Prostate gland (tissue), 2 donors: ENCODE results near the gene RHBDD1. TPM values are rescaled to one million over a fixed set of nuclear protein-coding genes. Genes with fewer than 3 reads are reported as not detected.

Experiments used
- DNase-seq: peaks from one replicate; pipeline ENCODE4 v3.0.0-alpha.2; 2019; ENCODE audit warnings: low spot score
- H3K27ac ChIP-seq, 2 donors: fragments of 200-600 bp; sonication (generic); 2 replicates each; pipeline ENCODE4 v1.5.1; 2017 to 2019
- H3K27me3 ChIP-seq: fragments of 200-600 bp; sonication (generic); replicated peaks from 2 replicates; pipeline ENCODE4 v1.5.1; 2019; ENCODE audit not compliant: insufficient read depth
- H3K36me3 ChIP-seq, 2 donors: fragments of 200-600 bp; sonication (generic); 1 replicate in 1 of 2; 2 replicates in 1 of 2; pipeline versions ENCODE4 v1.5.1 to v1.8.1; 2017 to 2019
- H3K4me1 ChIP-seq: fragments of 200-600 bp; sonication (generic); replicated peaks from 2 replicates; pipeline ENCODE4 v1.5.1; 2019
- H3K4me3 ChIP-seq, 2 donors: fragments of 200-600 bp; sonication (generic); 2 replicates each; pipeline ENCODE4 v1.5.1; 2017 to 2019
- H3K9me3 ChIP-seq: fragments of 200-600 bp; sonication (generic); 2 replicates; pipeline ENCODE4 v1.5.1; 2017
- CTCF ChIP-seq, 4 experiments: fragments of 200-600 bp in 2 of 4; fragments of 450-650 bp in 2 of 4; sonication (generic) in 2 of 4; IDR thresholded peaks; 1 replicate in 3 of 4; 2 replicates in 1 of 4; pipeline ENCODE4 v1.5.1; 2016 to 2019; ENCODE audit warnings: antibody characterized with exemption in 4 of 4, mild to moderate bottlenecking in 2 of 4, moderate library complexity in 2 of 4
- POLR2A ChIP-seq: fragments of 450-650 bp; IDR thresholded peaks from one replicate; pipeline ENCODE4 v1.6.1; 2016; ENCODE audit warnings: antibody characterized with exemption, mild to moderate bottlenecking
- POLR2AphosphoS5 ChIP-seq: sonication (generic); formaldehyde crosslinking; IDR thresholded peaks from one replicate; pipeline ENCODE4 v1.6.1; 2017; ENCODE audit warnings: antibody characterized with exemption
- WGBS: methylation state at CpG from one replicate; pipeline ENCODE4 v1.1.5; 2018; 5-methylcytosine and 5-hydroxymethylcytosine counted together
- intact Hi-C: fragments of 100-400 bp; cut with DNase I; formaldehyde crosslinking; loops from one replicate; pipeline ENCODE4 v1.14.2; 2022
- total RNA-seq, 2 donors: library from RNA; depleted of rRNA; stranded (reverse); fragments of >200 nt; gene quantifications; one replicate each; pipeline ENCODE4 v1.1.0, GENCODE V29; 2016

RHBDD1 gene
- total RNA-seq, 2 donors from 2014 or later, result 16.5 to 33.5 TPM

- 87% methylated on average over 12 of the region's 12 CpGs for WGBS
- intact Hi-C loops, result loop anchor here (2.0 to 5.0 kb wide), 3 partner anchors 182 to 1313 kb away; no protein-coding TSS in a partner anchor
- no peak overlapping the region for H3K27ac ChIP-seq
Measured at GRCh38 chr2:226983895-226984749, 148.3 kb downstream of the RHBDD1 start.

GRCh38 chr2:226984750-226985582 is 149.1 kb downstream of the RHBDD1 start:
- Histone ChIP-seq H3K36me3 (no peaks in the 10 kb centered on the region), H3K4me3 (no peak overlapping the region), H3K27me3 (no peaks in the 10 kb centered on the region), H3K4me1 (no peaks in the 10 kb centered on the region), H3K9me3 (no peaks in the 10 kb centered on the region), H3K27ac (no peak overlapping the region)
- intact Hi-C loops, result loop anchor here (2.0 to 5.0 kb wide), 3 partner anchors 183 to 1314 kb away; no protein-coding TSS in a partner anchor
- 19% methylated on average over 8 of the region's 8 CpGs for WGBS
- peak; percentile 61 for DNase-seq
- TF ChIP-seq POLR2AphosphoS5 (peak; percentile 73), CTCF (IDR thresholded peaks at IDR 0.05) (peak; percentile 57 to 79 (median 78)), POLR2A (no peak)

More at GRCh38 chr2:226983895-226984749, 148.3 kb downstream of the RHBDD1 start:
- H3K27me3 ChIP-seq, result no peaks in the 10 kb centered on the region
- DNase-seq, result no peak
- H3K9me3 ChIP-seq, result no peaks in the 10 kb centered on the region
- no peaks in the 10 kb centered on the region for H3K4me1 ChIP-seq
- TF ChIP-seq POLR2A (no peak), POLR2AphosphoS5 (no peak), CTCF (IDR thresholded peaks at IDR 0.05) (no peak)
- no peaks in the 10 kb centered on the region for H3K36me3 ChIP-seq
- no peak overlapping the region for H3K4me3 ChIP-seq

GRCh38 chr2:226985583-226985946 is 149.7 kb downstream of the RHBDD1 start:
- no peak for DNase-seq
- H3K27ac ChIP-seq, result no peak overlapping the region
- no peak overlapping the region for H3K4me3 ChIP-seq
- H3K9me3 ChIP-seq, result no peaks in the 10 kb centered on the region
- no peaks in the 10 kb centered on the region for H3K27me3 ChIP-seq
- H3K36me3 ChIP-seq, result no peaks in the 10 kb centered on the region
- intact Hi-C loops, result loop anchor here (2.0 kb wide), 2 partner anchors 1097 to 1315 kb away; no protein-coding TSS in a partner anchor
- no peak for TF ChIP-seq POLR2AphosphoS5
- TF ChIP-seq POLR2A, result no peak
- no peak for TF ChIP-seq CTCF (IDR thresholded peaks at IDR 0.05)
- WGBS, result 21% methylated on average over 5 of the region's 5 CpGs
- no peaks in the 10 kb centered on the region for H3K4me1 ChIP-seq

GRCh38 chr2:226991663-226992062 is 155.8 kb downstream of the RHBDD1 start:
- Histone ChIP-seq H3K27me3 (no peaks in the 10 kb centered on the region), H3K4me1 (no peaks in the 10 kb centered on the region), H3K4me3 (no peak overlapping the region), H3K36me3 (no peaks in the 10 kb centered on the region), H3K9me3 (no peaks in the 10 kb centered on the region), H3K27ac (no peak overlapping the region)
- no peak for TF ChIP-seq CTCF (IDR thresholded peaks at IDR 0.05)
- no peak for TF ChIP-seq POLR2A
- TF ChIP-seq POLR2AphosphoS5, result no peak
- no peak for DNase-seq
- 89% methylated on average over 2 of the region's 2 CpGs for WGBS
- intact Hi-C loops, result no loop called here
